GM19238 (cell line): Measurements from ENCODE around the gene STRIP2.
"Not testable (repeated sequence)": the region's sequence is repeated elsewhere in the genome, so short reads cannot be mapped to it uniquely, and the experiment has no call there.

Experiments
- DNase-seq: peaks from one replicate; pipeline ENCODE4 v3.0.0; 2011; ENCODE audit warnings: low spot score; ENCODE audit not compliant: insufficient read length

STRIP2 gene, protein sequence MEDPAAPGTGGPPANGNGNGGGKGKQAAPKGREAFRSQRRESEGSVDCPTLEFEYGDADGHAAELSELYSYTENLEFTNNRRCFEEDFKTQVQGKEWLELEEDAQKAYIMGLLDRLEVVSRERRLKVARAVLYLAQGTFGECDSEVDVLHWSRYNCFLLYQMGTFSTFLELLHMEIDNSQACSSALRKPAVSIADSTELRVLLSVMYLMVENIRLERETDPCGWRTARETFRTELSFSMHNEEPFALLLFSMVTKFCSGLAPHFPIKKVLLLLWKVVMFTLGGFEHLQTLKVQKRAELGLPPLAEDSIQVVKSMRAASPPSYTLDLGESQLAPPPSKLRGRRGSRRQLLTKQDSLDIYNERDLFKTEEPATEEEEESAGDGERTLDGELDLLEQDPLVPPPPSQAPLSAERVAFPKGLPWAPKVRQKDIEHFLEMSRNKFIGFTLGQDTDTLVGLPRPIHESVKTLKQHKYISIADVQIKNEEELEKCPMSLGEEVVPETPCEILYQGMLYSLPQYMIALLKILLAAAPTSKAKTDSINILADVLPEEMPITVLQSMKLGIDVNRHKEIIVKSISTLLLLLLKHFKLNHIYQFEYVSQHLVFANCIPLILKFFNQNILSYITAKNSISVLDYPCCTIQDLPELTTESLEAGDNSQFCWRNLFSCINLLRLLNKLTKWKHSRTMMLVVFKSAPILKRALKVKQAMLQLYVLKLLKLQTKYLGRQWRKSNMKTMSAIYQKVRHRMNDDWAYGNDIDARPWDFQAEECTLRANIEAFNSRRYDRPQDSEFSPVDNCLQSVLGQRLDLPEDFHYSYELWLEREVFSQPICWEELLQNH

DNA sequence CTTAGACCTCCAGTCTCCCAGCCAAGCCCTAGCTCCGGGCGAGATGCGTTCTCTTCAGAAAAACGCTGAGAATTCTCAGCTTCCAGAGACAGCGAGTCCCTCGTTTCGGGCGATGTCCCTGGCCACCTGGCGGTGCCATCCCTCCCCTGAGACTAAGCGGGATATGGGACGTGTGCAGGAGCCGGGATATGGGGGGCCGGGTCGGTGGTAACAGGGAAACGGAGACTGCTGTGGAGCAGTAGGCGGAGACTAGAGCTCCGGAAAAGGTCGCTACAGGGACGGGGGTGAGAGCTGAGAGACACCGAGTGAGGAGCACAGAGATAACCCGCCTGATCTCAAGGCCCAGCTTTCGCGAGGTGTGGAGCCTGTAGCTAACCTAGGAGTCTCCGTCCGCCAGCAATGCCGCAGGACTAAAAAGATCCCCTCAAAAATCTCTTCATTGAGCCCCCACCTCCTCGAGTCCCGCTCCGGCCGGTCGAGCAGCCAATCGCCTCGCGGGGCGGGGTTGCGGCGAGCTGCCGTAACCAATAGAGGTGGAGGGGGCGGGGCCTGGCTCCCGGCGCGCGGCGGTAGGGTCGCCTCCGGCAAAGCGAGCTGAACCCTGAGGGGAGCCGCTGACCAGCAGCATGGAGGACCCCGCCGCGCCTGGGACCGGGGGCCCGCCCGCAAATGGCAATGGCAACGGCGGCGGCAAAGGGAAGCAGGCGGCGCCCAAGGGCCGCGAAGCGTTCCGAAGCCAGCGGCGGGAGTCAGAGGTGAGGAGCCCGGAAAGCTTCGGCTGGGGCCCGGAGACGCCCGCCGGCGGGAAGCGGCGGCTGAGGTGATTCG is at the start of gene STRIP2:
STRIP2 (plus strand) TSS at position 586 of the 828 bp plus-strand sequence; CDS start at position 627, 41 bp downstream.
- DNase-seq: peak; percentile 87

DNA sequence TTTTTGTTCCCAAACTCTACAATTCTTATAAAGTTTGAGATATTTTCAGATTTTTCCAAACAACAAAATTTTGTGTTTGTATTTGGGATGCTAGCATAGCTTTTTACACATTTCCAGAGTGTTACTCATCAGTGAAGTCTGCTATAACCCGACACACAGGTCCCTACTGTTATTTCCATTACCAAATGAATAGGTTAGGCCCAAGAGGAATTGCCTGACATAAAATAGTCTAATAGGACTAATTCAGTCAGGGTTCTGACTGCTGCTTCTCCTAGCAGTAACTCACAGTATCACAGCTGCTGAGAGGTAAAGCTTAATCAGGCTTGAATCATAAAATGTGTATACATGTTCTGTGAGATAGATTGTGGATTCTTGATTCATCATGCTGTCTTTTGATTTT is 49.1 kb upstream of the STRIP2 start:
- DNase-seq: no peak

DNA sequence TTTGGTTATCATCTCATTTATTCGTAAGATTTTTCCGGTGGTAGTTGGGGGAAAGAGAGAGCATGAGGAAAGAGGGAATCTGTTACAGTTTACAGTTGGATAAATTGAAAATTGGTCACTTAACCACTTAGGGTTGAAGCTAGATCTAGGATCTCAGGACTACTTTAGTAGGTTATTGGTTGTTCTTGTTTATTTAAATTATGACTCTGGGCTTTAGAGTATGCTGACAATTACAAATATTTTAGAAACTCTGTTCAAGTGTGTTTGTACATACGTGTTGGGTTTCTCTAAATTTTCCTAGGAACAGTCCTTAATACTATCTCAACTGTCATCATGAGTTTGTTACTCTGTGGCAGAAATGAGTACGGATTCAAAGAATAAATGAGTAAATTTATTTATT is 48.6 kb upstream of the STRIP2 start:
- DNase-seq: no peak

DNA sequence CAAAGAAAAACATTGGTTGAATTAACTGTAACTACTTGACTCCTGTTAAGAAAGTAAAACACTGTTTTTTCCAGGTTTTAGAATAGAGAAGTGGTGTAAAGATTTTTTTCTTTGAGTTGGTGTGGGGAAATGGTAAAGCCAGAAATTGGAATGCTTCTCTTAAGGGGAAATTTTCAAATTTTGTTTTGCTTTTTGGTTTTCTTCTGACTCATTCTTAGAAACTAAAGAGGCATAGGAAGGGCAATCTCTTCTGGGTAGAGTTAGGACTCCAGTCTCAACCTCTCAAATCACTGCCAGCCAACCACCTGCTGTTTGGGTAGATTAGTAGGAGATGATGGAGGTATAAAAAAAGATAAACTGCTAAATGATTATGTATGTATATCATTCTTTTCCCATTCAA is 47.7 kb upstream of the STRIP2 start:
- no peak for DNase-seq

DNA sequence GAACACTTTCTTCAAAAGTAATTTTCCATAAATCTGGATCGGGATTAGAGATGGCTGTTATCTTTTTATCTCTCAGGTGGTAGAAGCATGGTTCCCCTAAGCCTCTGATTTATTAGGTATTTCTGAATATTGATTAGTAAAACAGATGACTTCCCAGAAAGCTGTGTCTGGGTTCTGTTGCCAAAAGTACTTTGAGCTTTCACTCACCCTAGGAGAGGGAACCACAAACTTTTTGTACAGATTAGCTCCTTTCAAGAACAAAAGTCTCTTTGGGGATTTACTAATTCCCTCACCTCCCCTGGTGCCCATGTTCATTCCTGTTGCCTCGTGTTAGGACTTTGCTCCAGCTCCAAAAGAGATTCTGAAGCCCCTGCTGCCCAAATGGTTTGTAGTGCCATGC is 46.7 kb upstream of the STRIP2 start:
- no peak for DNase-seq

- DNase-seq: no peak
Measured at GRCh38 chr7:129388333-129389098, 45.7 kb upstream of the STRIP2 start.

- DNase-seq: no peak
Measured at GRCh38 chr7:129389829-129390228, 44.4 kb upstream of the STRIP2 start.

DNA sequence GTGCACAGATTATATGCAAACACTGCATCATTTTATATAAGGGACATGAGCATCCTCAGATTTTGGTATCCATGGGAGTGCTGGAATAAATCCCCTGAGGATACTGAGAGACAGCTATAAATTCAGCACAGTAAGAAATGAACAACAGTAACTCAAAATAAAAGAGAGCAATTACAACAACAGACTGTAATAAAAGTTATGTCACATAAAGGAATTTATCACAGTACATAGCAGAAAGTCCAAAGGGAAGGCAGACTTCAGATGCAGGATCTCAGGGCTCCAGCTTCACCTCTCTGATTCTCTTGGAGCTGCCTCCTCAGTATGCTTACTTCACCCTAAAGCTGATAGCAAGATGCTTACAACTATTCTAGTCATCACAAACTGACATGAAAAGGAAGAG is 43.9 kb upstream of the STRIP2 start:
- DNase-seq: no peak

DNA sequence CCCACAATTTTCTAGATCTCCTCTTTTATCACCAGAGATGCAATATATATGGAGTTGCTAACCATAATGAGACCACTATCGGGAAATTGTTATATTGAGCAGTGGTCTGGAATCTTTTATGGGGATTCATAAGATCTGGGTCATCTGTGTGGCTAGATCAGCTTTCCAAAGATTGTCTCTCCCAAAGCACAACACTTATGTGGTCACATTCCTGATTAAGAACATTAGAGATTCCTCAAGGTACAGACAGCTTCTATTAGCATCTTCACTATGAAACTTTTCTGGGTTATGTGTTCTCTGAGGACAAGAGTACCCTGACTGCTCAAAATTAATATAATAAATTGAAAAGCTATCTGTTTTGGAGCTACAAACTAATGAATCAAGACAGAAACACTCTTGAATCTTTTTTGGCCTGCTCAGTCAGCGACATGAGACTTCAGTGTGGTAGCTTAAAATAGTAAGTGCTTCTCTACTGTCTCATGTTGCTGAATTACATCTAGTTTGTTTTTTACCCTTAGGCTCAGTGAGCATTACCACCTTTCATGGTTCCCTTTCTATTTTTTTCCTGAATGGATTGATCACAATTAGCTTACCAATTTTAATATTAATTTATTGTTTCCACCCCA is 42.6 kb upstream of the STRIP2 start:
- DNase-seq: no peak

- no peak for DNase-seq
Measured at GRCh38 chr7:129393255-129393654, 41.0 kb upstream of the STRIP2 start.

DNA sequence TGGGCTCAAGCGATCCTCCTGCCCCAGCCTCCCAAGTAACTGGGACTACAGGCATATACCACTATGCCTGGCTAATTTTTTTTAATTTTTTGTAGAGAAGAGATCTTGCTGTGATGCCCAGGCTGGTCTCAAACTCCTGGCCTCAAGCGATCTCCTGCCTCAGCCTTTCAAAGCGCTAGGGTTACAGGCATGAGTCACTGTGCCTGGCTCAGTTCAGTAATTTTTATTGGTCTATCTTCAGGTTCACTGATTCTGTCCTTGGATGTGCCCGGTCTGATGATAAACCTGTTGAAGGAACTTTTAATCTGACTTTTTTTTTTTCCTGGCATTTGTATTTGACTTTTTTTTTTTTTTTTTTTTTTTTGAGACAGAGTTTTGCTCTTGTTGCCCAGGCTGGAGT is 40.1 kb upstream of the STRIP2 start:
- DNase-seq: no peak

GRCh38 chr7:129394982-129395914 is 39.0 kb upstream of the STRIP2 start:
- DNase-seq: no peak

- DNase-seq: no peak
Measured at GRCh38 chr7:129401228-129401966, 32.8 kb upstream of the STRIP2 start.

DNA sequence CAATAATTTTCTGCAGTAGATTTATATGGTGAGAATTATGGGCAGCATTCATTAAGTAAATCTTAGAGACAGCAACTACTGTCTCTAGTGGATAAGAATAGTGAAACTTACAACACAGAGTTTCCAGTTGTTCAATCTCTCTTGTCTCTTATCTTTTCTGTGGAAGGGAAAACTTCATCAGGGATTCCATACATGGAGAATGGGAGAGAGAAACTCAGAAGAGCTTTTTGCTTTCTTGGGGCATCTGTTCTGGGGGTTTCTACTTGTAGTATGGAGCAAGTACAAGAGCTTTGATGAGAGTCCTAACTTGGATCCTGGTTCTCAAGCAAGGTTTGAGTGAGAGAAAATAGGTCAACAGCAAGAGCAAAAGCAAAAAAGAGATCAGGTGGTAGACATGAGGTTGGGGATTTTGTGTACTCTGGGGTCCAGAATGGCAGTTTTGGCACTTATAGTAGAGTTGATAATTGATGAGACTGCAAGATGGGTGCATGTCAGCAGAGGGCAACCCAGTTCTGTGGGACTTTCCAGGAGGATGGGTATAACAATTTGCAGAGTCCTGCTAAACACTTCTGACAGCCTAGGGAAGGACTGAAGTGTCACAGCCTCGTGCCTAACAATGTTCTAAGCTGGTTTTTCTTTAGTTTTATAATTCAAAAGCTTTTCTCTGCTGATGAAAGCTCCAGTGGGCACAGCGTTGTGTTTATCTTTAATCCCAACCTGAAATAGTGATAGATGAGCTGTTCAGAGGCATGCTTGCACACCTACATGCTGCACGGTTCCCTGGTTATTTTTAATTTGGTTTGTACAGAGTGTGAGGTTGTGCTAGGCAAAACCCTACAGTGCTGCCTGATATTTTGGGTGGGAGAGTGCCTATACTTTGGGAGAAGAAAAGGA is 32.0 kb upstream of the STRIP2 start:
- DNase-seq: no peak

DNA sequence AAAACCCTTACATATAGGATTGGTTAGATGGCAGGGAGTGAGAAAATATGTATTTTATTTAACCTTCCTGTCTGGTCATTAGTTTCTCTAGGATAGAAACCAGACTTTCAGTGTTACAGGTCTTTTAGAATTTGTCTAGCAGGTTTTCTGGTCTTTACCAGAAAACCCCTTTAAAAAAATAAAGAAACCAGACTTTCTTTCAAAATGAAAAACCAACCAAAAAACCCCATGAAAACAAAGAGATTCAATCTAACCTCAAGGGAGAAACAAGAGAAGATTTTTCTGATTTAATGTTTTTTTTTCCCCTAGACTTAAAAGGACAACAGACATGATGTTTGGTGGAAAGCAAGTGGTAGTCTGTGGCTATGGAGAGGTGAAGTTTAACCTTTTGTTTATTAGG is 28.7 kb upstream of the STRIP2 start:
- no peak for DNase-seq

- DNase-seq: not testable (repeated sequence)
Measured at GRCh38 chr7:129410238-129410637, 24.0 kb upstream of the STRIP2 start.

DNA sequence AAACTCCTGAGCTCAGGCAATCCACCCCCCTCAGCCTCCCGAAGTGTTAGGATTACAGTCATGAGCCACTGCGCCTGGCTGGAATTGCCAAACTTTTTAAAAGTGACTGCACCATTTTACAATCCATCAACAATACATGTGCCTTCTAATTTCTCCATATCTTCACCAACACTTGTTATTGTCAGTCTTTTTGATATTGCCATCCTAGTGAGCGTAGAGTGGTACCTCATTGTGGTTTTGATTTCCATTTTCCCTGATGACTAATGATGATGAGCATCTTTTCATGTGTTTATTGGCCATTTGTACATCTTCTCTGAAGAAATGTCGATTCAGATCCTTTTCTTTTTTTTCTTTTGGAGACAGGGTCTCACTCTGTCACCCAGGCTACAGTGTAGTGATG is 21.7 kb upstream of the STRIP2 start:
- no peak for DNase-seq

- DNase-seq: no peak
Measured at GRCh38 chr7:129417073-129417472, 17.2 kb upstream of the STRIP2 start.
